GM19035 (cell line): ENCODE measurements around the gene TENM4.

Source experiments
- ATAC-seq: cut with Tn5 transposase; IDR thresholded peaks from one replicate; pipeline ENCODE4 v1.9.1; 2021; ENCODE audit not compliant: unreplicated experiment

TENM4 gene

DNA sequence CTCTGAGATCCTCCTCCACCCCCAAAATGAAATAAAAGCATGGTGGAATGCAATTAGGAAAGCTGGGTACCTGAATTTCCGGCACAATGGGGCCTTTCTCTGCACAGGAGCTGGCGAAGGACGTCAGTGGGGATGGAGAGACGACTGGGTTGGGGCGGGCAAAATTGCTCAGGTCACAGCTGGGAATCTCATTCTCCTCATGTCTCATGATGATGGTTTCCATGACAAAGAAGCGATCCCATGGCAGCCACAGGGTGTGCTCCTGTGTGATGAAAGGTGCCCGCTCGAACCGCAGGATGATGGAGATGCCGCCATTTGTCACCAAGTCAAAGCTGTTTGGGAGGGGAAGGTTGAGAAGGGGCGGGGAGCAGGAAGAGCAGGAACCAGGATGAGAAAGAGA is 708.6 kb downstream of the TENM4 start:
- ATAC-seq = no peak

DNA sequence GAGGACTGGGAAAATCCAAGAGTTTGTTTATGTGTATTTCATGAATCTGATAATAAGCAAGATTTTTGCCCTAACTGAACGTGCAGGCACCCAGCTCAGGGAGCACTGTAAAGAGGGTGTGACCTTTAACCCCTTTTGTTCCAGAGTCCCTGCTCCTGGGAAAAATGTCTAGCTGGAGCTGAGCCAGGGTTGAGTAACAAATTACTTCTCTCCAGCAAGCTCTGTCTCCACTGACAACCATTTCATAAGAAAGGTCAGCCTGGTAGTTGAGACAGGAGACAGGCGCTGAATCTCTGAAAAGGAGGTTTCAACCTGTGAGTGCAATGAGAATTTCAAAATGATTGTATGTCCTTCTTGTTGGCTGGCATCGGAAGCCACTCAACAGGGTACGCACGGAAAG is 709.8 kb downstream of the TENM4 start:
- ATAC-seq = no peak

DNA sequence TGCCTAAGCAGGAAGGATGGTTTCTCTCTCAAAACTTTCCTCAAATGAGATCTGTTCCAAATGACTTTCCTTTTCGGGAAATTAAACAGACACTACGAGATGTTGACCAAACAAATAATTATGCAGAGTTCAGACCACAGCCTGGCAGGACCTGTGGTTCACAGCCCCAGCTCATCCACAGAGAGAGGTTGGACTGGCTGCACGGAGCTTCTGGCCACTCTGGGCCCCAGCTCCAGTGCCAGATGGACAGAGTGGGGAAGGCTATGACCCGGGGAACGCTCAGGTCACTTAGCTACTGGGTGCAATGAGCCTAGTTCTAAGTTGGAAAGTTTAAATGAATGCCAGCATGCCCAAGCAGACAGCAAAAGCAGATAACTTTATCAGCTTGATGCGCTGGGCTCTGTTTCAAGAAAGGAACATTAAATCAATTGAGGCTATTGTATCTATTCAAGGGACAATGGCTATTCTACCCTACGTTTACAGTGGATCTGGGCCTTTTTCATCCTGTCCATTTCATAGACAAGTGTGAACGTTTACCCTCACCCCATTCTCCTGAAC is 710.5 kb downstream of the TENM4 start:
- no peak for ATAC-seq

DNA sequence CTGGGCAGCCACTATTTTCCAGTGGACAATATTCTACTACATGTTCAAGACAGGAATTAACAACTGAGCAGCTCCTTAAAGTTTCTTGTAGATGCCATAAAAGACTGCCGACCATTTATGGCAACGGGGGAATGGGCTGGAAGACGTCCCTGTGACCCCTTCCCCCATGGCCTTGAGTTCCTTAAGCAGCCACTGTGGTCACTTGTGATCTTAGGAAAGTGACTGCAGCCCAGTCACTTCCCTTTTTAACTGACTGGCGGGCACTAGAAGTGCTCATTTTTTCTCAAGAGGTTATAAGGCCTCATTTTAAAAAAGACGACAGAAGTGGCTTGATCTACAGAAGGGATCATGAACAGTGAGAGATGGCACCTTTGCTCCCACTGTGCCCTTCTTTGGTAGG is 713.0 kb downstream of the TENM4 start:
- ATAC-seq = no peak

DNA sequence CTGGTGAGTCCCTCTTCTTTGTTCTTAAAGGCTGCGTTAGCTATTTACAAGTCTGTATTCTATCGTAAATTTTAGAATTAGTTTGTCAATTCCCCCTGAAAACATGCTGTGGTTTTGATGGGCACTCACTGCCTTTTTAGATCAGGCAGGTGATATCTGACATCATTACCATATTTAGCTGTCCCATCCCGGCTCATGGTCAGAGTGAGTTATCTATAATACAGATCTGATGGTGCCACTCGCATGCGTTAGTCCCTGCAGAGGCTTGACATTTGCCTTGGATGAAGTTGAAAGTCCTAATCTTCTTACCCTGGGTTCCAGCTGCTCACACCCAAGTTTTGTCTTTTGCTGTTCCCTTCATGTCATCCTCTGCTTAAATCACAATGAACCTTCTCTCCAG is 715.6 kb downstream of the TENM4 start:
- ATAC-seq = no peak

DNA sequence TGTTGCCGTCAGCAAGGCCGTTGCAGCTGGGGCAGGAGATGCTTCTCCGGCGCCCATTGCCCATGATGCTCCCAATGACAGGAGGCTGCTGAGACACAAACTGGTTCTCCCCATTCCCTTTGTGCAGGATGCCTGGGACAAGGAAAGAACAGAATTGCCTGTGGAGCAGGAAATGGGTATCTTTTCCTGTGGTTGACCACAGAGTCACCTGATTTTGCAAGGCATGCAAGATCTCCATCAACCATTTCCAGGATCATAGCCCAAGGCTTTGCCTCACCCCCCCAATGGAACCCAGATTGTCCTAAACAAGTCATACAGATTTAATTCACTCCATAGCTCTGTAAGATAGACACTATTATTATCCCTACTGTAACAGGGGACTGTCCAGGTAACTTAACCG is 718.0 kb downstream of the TENM4 start:
- no peak for ATAC-seq

DNA sequence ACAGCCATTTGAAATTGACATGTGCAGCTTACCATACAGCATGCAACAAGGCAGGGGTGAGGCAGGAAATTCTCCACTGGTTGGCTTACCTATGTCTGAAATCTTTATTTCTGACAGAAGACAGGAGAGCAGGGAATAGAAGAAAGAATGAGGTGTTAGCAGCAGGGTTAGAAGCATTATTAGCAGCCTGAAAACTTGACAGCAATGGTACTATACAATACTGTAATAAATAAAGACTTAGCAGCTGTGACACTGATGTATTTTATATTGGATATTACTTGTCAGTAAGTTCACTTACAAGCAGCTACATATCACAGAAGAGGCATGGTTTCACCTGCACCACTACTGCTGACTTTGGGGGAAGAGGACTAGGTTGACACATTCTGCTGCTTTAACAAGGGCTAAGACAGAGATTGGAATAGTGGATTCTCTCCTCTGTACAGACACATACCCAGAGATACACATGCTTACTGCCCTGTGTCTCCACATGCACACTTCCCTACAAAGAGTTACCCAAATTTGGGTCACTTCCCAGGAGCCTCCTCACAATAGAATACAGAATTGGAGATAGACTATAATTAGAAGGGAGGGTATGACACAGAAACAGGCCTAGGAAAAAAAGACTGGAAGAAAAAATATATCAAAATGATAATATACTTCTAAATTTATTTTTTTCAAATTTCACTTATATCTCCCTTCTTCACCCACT is 720.4 kb downstream of the TENM4 start:
- ATAC-seq = no peak

DNA sequence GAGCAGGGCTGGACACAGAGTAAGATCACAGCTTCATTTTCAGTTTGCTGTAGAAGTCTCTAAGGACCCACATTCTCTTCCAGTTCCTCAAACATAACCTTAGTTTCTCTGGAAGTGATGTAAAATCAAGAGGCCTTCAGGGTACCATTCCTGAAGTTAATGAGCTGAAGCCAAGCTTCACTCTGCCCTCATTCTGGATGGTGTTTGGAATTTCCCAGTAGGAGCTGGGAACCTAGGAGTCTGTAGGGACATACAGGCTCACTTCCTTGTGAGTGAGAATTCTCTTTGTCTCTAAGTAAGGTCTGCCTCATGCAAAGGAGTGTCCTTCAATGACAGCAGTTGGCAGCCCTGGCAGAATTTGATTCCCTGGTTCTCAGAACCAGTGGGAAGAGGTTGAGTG is 723.8 kb downstream of the TENM4 start:
- no peak for ATAC-seq

DNA sequence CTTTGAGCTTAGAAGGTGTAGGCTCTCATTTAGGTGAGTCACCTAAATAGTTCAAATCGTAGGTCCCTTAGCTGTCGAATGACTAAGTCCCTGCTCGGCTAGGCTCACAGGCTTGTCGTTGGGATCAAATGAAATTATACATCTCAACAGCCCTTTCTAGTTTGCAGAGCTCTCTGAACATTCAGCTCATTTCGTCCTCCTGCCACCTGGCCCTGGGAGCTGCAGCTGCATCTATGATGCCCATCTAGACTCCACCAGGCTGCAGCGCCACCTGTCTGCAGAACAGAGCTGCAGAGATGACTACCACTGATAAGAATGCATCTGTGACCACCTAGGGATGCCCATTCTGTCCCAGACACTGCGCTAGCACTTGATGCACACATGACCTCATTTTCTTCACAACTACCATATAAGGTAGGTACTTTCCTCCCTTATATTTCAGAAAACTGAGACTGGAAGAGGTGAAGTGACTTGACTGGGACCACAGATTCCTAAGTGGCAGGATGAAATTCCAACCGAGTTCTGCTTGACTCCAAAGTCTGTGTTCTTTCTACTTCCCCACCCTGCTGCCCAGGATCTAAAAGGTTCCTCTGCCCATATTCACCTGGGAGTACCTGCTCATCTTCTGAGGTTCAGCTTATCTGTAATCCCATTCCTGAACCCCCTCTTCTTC is 725.1 kb downstream of the TENM4 start:
- peak; percentile 62 for ATAC-seq

DNA sequence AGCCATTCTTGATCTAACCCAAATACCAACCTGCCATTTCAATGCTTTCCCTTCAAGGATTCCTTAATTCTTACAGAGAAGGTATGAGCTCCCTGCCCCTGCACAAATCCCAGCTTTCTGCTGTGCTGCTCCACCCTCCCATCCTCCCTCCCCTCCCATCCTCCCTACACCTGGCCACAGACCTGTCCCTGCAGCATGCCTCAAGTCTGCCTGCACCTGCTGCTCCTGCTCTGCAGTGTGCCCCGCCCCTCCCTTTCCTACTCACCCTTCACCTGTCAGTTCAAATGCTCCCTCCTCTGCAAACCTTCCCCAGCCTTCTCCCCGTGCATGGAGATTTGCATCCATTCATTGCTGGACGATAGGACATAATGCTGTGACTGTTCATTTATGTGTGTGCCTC is 726.3 kb downstream of the TENM4 start:
- no peak for ATAC-seq

DNA sequence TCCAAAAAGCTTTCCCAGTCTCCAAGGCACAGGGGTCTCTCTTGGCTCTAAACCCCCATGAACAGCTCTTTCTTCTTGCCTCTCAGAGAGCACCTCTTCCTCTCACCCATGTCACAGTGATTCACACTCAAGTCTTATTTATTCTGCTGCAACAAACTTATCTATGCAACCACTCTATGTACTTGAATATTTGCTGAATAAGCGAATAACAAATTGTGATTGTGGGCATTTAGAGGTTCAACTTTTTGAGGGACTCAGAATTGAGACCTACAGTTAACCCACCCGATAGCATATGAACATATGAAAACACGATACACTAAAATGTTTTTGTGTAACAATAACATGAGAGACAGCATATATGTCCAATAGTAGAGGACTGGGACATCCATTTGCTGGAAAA is 729.1 kb downstream of the TENM4 start:
- no peak for ATAC-seq

DNA sequence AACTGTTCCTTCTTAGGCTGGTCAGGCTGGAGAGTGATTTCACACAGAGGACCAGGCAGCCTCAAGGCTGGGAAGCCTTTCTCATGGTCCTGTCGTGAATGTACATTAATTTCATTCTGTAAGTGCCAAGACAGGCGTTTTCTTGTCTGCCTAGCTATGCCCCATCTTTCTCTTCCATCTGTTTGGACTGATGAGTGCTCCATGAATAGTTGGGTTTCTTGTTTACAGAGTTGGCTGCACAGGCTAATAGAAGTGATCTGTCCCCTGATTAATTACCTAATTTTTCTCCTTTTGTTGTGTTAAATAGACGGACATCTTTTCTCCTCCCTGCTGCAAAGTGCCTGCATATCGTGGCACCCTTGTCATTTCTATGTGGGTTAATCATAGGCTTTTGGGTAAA is 730.4 kb downstream of the TENM4 start:
- no peak for ATAC-seq

DNA sequence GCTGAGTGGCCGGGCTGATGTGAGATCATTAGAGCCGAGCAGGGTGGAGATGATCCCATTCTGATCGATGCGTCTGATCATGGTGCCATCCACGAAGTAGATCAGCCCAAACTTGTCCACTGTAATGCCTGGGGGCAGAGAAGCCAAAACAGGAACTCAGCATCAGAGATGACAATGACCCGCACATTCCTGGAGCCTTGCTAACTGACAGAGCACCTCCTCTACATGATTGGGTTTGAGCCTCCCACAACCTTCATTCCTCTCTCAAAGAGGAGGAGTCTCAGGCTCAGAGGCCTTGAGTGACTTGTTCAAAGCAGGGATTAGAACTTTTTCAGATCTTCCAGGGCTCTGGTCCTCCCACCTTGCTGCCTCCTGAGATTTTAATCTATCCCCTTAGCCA is 732.4 kb downstream of the TENM4 start:
- ATAC-seq = no peak

DNA sequence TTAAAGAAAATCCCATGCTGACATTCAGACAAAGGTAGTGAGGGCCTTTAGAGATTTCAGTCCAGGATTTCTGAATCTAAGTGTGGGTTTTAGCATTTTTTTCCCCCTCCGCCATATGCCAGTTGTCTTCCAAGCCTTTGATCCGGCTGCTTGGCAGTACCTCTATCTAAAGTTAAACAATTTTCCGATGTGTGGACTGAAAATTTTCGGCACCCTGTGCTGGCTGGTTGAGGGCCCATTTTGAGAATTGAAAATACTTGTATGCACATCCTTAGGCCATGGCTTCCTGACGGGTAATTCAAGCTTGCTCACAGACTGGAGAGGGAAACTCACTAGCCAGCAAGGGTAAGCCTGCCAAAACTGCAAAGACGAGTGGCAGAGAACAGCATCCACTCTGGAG is 734.3 kb downstream of the TENM4 start:
- ATAC-seq = no peak

DNA sequence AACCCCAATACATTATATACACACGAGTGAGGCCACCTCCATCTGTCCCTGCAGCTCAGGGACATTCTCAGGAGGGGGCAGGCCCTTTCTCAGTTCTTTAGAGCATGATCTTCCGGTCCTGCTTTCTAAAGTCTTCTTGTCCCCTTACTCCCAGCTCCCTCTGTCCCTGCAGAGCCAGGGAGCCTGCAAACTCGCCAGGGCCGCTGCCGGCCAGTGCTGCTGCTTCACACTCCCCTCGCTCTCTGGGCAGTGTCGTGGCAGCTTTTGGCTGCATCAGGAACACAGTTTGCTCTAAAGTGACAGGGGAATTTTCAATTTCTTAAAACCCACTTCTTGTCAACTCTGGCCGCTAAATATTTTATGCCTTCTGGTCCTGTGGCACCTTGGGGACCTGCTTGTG is 736.0 kb downstream of the TENM4 start:
- no peak for ATAC-seq

DNA sequence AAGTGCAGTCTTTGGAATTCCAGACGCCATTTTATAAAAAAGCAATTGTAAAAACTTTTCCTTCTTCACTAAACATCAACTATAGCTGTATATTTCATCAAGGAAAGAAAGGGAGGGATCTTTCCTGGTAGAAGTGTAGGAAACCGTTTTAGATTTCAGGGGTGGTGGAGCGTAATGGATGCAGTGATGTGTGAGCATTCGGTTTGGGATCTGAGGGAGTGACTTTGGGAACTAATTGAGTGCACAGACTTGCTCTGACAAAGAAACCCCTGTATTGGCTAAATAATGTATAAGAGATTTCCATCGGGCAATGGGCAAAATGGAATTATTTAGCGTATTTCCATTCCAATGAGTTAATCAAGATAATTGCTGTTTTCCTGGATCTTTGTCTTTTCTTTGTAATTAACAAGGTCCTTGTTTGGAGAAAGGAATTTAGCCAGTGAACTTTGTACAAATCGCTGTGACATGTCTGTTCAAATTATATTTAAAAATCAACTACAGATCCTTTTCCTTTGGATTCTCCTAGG is 741.2 kb downstream of the TENM4 start:
- no peak for ATAC-seq

DNA sequence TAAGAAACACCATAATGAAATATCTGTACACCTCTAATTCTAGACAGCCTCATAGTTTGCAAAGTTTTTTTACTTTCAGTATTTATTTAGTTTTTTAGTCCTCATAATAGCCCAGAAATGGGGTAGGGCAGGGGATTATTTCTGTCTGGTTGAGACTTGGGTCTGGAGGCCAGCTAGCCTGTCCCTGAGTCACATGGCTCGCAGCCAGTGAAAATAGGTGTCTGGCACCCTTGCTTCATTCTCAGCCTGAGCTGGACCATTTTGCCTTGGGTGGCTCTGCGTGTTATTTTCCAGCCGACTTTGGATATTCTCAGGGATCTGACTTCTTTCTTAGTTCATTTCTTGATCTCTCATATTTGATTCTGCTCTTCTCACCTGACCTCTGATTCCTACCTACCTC is 742.2 kb downstream of the TENM4 start:
- no peak for ATAC-seq

DNA sequence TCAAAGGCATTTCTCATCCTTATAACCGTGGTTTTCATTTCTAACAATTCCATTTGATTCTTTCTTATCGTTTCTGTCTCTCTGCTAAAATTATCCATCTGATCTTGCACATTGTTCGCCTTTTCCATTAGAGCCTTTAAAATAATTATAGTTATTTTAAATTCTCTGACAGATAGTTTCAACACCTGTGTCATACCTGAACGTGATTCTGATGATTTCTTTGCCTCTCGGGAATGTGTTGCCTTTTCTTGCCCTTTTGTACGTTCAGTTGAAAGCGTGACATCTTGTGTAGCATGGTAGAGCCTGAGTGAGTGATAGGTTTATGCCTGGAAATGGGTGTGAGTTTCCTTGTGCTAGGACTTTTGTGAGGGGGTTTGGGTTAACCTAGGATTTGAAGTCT is 744.7 kb downstream of the TENM4 start:
- ATAC-seq = no peak

DNA sequence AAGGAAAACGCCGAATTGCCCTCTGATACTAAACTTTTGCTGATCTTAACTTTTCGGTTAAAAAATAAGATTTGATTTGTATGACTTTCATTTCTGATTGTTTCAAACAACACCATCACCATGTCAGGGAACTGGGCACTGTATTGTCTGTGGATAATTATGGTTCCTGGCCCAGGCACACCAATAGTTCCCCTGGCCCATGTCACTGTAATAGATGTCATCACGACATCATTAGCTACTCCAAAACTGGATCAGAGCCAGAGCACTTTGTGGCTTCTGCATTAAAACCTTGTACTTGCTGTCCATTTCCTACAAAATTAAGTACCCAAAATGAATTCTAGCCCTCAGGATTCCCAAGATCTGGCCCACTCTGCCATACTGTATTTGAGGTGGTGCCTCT is 746.7 kb downstream of the TENM4 start:
- no peak for ATAC-seq

DNA sequence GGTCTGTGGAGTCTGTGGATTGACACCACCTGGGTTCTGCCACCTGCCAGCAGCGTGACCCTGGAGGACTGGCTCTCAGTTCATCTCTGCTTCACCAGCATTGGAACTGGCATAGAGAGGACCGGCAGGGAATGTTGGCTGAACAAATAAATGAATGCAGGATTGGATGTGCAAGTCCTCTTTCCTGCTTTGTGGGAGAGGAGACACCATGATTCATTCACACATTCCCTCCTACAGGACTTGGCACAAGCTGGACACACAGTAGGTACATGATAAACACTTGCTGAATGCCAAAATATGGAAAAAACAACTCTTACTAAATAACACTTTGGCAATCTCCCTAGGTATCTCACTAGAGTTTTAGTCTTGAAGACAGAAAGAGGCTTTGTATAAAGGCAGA is 749.6 kb downstream of the TENM4 start:
- ATAC-seq = no peak

DNA sequence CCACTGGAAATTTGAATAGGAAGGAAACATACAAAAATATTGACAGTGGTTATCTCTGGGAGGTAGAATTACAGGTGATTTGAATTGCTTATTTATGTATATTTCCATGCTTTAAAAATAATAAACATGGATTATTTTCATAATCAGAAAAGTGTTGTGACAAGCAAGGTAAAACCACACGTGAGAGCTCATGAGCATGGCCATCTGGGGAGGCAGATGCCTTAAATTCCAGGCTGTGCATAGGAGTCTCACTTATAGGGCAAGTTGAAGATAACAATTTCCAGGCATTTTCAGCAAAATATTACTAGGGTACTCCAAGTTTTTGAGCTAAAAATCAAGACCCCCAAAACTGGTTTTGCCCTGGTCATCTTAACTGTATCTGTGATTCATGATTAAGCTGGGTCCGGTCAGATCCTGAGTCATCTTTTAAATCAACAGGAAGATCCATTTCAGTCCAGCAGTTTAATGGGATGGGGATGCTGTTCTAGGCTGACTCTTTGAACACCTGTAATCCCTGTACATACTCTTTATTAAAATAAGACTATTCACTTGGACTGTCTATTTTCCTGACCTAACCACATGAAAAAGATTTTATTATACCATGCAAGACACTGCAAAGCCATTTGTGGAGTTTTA is 750.4 kb downstream of the TENM4 start:
- ATAC-seq = no peak

DNA sequence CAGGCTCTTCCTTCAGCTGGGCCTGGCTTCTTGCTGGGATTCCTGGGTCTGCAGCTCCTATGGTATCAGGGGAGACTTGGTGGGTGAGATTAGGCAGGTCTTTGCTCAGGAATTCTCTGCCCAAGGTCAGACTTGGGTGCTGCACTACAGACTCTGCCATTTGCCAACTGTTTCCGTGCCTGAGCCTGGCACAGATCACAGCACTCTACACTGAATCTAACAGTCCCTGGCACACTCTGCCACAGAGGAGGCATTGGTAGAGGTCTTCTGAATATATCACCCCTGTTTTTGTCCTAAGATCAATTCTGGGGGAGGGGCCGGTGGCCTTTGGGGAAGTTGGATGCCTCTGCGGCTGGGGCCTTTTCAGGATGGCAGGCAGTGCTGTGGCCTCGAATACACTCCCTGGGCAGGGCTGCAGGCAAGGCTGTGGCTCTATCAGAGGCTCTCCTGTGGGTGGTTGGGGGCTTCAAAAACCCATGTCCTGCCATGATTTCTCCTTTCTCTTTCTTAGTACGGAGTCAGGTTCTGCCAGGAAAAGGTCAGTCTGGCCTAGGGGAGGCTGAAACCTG is 751.2 kb downstream of the TENM4 start:
- no peak for ATAC-seq
